Heart right ventricle (tissue), 16 donors: Measurements from ENCODE around the gene PRG3. TPM values are rescaled to one million over a fixed set of nuclear protein-coding genes. Genes with fewer than 3 reads are reported as not detected.
A peak's percentile ranks its signal among the peaks of the same experiment; 100 is the strongest.

Source experiments
- ATAC-seq, 8 donors: fragments of 200-7000 bp; cut with Tn5 transposase; one replicate each; pipeline ENCODE4 v1.9.1; 2020; ENCODE audit warnings: mild to moderate bottlenecking in 8 of 8, moderate library complexity in 8 of 8, moderate number of reproducible peaks in 1 of 8
- DNase-seq, 2 donors: peaks; one replicate each; pipeline ENCODE4 v3.0.0-alpha.2; 2020
- H3K27ac ChIP-seq, 10 donors: fragments of 200-600 bp; sonication (generic) in 2 of 10; one replicate each; pipeline versions ENCODE4 v1.5.0 to v1.8.0; 2020 to 2022; ENCODE audit warnings: mild to moderate bottlenecking in 3 of 10
- H3K27me3 ChIP-seq, 7 donors: fragments of 200-600 bp; one replicate each; pipeline ENCODE4 v1.8.0; 2021 to 2022; ENCODE audit warnings: mild to moderate bottlenecking in 2 of 7
- H3K36me3 ChIP-seq, 9 donors: fragments of 200-600 bp; sonication (generic) in 1 of 9; one replicate each; pipeline versions ENCODE4 v1.5.0 to v1.8.0; 2020 to 2022; ENCODE audit warnings: mild to moderate bottlenecking in 2 of 9
- H3K4me1 ChIP-seq, 9 donors: fragments of 200-600 bp; sonication (generic) in 1 of 9; one replicate each; pipeline versions ENCODE4 v1.5.0 to v1.8.0; 2020 to 2022; ENCODE audit warnings: mild to moderate bottlenecking in 4 of 9
- H3K4me3 ChIP-seq, 10 donors: fragments of 200-600 bp; sonication (generic) in 2 of 10; one replicate each; pipeline versions ENCODE4 v1.5.0 to v1.8.0; 2020 to 2022; ENCODE audit warnings: mild to moderate bottlenecking in 7 of 10, moderate library complexity in 2 of 10
- H3K9me3 ChIP-seq, 11 donors: fragments of 200-600 bp in 10 of 11; sonication (generic) in 2 of 11; one replicate each; pipeline versions ENCODE4 v1.5.0 to v1.8.0; 2013 to 2022; ENCODE audit warnings: mild to moderate bottlenecking in 2 of 11, control low read depth in 1 of 11, moderate library complexity in 1 of 11
- CTCF ChIP-seq, 9 donors: fragments of 200-600 bp; sonication (generic) in 2 of 9; IDR thresholded peaks; one replicate each; pipeline versions ENCODE4 v1.5.0 to v1.8.0; 2021 to 2022; ENCODE audit warnings: antibody characterized with exemption in 9 of 9, mild to moderate bottlenecking in 5 of 9, moderate library complexity in 1 of 9
- WGBS, 2 donors: extraction: QIAGEN DNeasy Blood & Tissue Kit; methylation state at CpG; one replicate each; pipeline ENCODE4 v1.1.7; 2013; ENCODE audit warnings: inconsistent platforms in 1 of 2; 5-methylcytosine and 5-hydroxymethylcytosine counted together
- intact Hi-C, 10 donors: fragments of 100-400 bp; cut with DNase I; formaldehyde crosslinking; loops; one replicate each; pipeline versions ENCODE4 v1.11.1 to v1.14.2; 2022
- polyA plus RNA-seq, 2 donors: library from polyadenylated mRNA; stranded (reverse); fragments of 200-250 nt; gene quantifications; one replicate each; pipeline ENCODE4 v1.2.3, GENCODE V29; 2013
- total RNA-seq, 10 donors: library from RNA; stranded (reverse); fragmentation: NEBNext Ultra II Directional in 3 of 10; extraction: Animal tissue kit (Norgen Biotek cat#: 25700) in 3 of 10; gene quantifications; one replicate each; pipeline versions ENCODE4 v1.2.1 to v1.2.4, GENCODE V29; 2021 to 2023
- donor health status: Arrhythmogenic right ventricular cardiomyopathy.
- donor health status: ischemic (EF 13 %, LVEDD 7.1; RV severe dilation, severe dysfunction).
- donor health status: healthy with polysubstance abuse.
- donor health status: DM: no; HTN: yes; CAD: no.
- donor health status: DM: no; HTN: no; CAD: no.
- donor health status: ischemic (EF 25% LVEDD 6.9; RV normal size, moderate dysfunction).
- donor health status: ischemic (EF 25% LVEDD 5.7; RV mildly dilated, moderate dysfunction).
- donor health status: healthy.
- donor health status: DM: yes; HTN: yes; CAD: no.
- donor health status: Ischemic cardiomyopathy.
- donor health status: ischemic (EF 35%, LVEDD 5.7; RV mildly dilated, moderate dysfunction).
- donor health status: nonischemic (EF 11% LVEDD 7.7; RV severe dilation, severe dysfunction).
- donor health status: DM: yes; HTN: yes; CAD: no.
- donor health status: PGD.
- donor health status: ischemic (EF 29% LVEDD 5.4; RV normal size, mild dysfunction).
- donor health status: nonischemic (EF 23%, LVEDD 6.1; RV moderate dilation, normal function).

The PRG3 gene
- total and polyA plus RNA-seq, 12 donors, result not detected

GRCh38 chr11:57424792-57425564, 44.0 kb upstream of the PRG3 start:
- DNase-seq, result peak; percentile 57 to 85
- Histone ChIP-seq H3K9me3 (no peaks in the 10 kb centered on the region), H3K4me3 (peak overlapping the region in 8 of 10 donors; percentile 2 to 72 (median 66)), H3K4me1 (peaks cover 32 to 82% (median 54%) of the 10 kb centered on the region in 9 donors), H3K27me3 (no peaks in the 10 kb centered on the region), H3K36me3 (peaks cover 0 to 53% (median 21%) of the 10 kb centered on the region in 9 donors), H3K27ac (peak overlapping the region; percentile 66 to 97 (median 95))
- intact Hi-C loops, result loop anchor here in 2 of 10 donors (5.0 kb wide), 2 partner anchors 73 to 78 kb away; no protein-coding TSS in a partner anchor
- ATAC-seq, result peak; percentile 59 to 87 (median 77)
- WGBS, 2 donors, result 35 to 42% methylated on average over 15 of the region's 15 CpGs
- TF ChIP-seq CTCF (IDR thresholded peaks at IDR 0.05), result no peak

GRCh38 chr11:57424137-57424791, 43.3 kb upstream of the PRG3 start:
- no peak for DNase-seq
- Histone ChIP-seq H3K27me3 (no peaks in the 10 kb centered on the region), H3K36me3 (peaks cover 0 to 60% (median 21%) of the 10 kb centered on the region in 9 donors), H3K27ac (peak overlapping the region; percentile 66 to 97 (median 94)), H3K4me3 (peak overlapping the region in 6 of 10 donors; percentile 23 to 72 (median 66)), H3K4me1 (peaks cover 32 to 79% (median 54%) of the 10 kb centered on the region in 9 donors), H3K9me3 (no peaks in the 10 kb centered on the region)
- 75 to 78% methylated on average over 9 of the region's 9 CpGs for WGBS, 2 donors
- intact Hi-C loops, result loop anchor here in 1 of 10 donors (5.0 kb wide), 1 partner anchor 72 kb away; no protein-coding TSS in a partner anchor
- ATAC-seq, result no peak
- no peak for TF ChIP-seq CTCF (IDR thresholded peaks at IDR 0.05)

- TF ChIP-seq CTCF (IDR thresholded peaks at IDR 0.05), result no peak
- intact Hi-C loops, result loop anchor here in 1 of 10 donors (5.0 kb wide), 1 partner anchor 70 kb away; no protein-coding TSS in a partner anchor
- peaks cover 0 to 76% (median 30%) of the 10 kb centered on the region in 9 donors for H3K36me3 ChIP-seq
Observed at GRCh38 chr11:57422669-57423068, 41.7 kb upstream of the PRG3 start.

GRCh38 chr11:57421805-57422204, 40.9 kb upstream of the PRG3 start:
- Histone ChIP-seq H3K9me3 (no peaks in the 10 kb centered on the region), H3K36me3 (peaks cover 0 to 85% (median 39%) of the 10 kb centered on the region in 9 donors), H3K27me3 (no peaks in the 10 kb centered on the region), H3K4me3 (no peak overlapping the region), H3K27ac (peak overlapping the region in 2 of 10 donors; percentile 6 to 10), H3K4me1 (peaks cover 24 to 65% (median 41%) of the 10 kb centered on the region in 9 donors)
- ATAC-seq (no peak), DNase-seq (no peak)
- no peak for TF ChIP-seq CTCF (IDR thresholded peaks at IDR 0.05)
- intact Hi-C loops, result loop anchor here in 1 of 10 donors (5.0 kb wide), 1 partner anchor 70 kb away; no protein-coding TSS in a partner anchor

More at GRCh38 chr11:57422669-57423068, 41.7 kb upstream of the PRG3 start:
- DNase-seq (no peak), ATAC-seq (no peak)
- 88 to 91% methylated on average over 4 of the region's 4 CpGs for WGBS, 2 donors
- H3K9me3 ChIP-seq, result no peaks in the 10 kb centered on the region
- H3K27me3 ChIP-seq, result no peaks in the 10 kb centered on the region
- H3K4me1 ChIP-seq, result peaks cover 27 to 68% (median 45%) of the 10 kb centered on the region in 9 donors
- H3K27ac ChIP-seq, result no peak overlapping the region
- H3K4me3 ChIP-seq, result no peak overlapping the region
